HL-60 (cell line): ENCODE measurements around the gene ZFYVE28.

ENCODE experiments used
- POLR2AphosphoS5 ChIP-seq: IDR thresholded peaks from 2 replicates; pipeline ENCODE4 v1.6.1; 2012; ENCODE audit warnings: low read depth
- TF ChIP-seq, protein P1 (sequence below): IDR thresholded peaks from one replicate; pipeline ENCODE4 v1.5.1; 2011; ENCODE audit warnings: low read length, control low read depth, inconsistent platforms; ENCODE audit not compliant: insufficient read depth

DNA sequence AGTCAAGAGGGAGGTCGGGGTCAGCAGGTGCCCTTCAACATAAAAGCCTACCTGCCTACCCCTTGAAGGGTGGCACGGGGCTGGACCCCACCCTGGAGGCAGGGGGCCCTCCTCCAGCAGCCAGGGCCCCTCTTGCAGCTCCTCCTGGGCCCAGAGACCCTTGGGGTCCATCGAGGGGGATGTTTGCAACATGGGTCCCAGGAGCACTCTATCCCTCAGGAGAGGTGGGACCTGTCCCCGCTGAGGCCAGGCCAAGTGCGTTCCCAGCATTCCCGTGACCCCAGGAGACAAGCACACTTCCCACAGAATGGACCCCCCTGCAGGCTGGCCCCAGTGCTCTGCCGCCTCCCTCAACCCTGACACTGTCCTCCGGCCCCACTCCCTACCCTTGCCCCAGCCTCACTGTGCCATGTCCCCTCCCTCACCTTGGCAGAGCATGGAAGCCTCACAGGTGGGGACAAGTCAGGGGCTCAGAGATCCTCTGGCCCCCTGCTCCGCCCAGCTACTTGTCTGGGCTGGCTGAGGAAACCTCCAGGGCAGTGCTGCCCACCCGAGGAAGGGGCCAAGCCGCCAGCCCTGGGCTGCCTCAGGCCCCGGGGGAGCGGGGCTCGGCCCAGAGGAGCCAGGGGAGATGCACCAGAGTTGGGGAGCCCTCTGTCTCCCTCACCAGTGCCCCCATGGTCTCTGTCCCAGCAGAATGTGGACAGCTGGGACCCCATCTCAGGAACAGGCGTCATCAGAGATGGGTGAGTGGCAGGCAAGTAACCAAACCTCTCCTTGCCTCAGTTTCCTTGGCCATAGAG is 158.7 kb downstream of the ZFYVE28 start:
- TF ChIP-seq, protein P1, sequence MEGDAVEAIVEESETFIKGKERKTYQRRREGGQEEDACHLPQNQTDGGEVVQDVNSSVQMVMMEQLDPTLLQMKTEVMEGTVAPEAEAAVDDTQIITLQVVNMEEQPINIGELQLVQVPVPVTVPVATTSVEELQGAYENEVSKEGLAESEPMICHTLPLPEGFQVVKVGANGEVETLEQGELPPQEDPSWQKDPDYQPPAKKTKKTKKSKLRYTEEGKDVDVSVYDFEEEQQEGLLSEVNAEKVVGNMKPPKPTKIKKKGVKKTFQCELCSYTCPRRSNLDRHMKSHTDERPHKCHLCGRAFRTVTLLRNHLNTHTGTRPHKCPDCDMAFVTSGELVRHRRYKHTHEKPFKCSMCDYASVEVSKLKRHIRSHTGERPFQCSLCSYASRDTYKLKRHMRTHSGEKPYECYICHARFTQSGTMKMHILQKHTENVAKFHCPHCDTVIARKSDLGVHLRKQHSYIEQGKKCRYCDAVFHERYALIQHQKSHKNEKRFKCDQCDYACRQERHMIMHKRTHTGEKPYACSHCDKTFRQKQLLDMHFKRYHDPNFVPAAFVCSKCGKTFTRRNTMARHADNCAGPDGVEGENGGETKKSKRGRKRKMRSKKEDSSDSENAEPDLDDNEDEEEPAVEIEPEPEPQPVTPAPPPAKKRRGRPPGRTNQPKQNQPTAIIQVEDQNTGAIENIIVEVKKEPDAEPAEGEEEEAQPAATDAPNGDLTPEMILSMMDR = no peak
- TF ChIP-seq POLR2AphosphoS5 = no peak
